Transverse colon (tissue), 4 donors: ENCODE data around the gene JMJD4. TPM values are rescaled to one million over a fixed set of nuclear protein-coding genes. Genes with fewer than 3 reads are reported as not detected.
A peak's percentile ranks its signal among the peaks of the same experiment; 100 is the strongest.

Experiments used
- DNase-seq: peaks from one replicate; pipeline ENCODE4 v3.0.0-alpha.2; 2019
- H3K27ac ChIP-seq, 4 donors: fragments of 200-600 bp; sonication (generic); 2 replicates each; pipeline ENCODE4 v1.5.1; 2016 to 2018; ENCODE audit warnings: inconsistent platforms in 4 of 4
- H3K27me3 ChIP-seq: fragments of 200-600 bp; sonication (generic); 2 replicates; pipeline ENCODE4 v1.5.1; 2017; ENCODE audit warnings: inconsistent platforms
- H3K36me3 ChIP-seq, 4 donors: fragments of 200-600 bp; sonication (generic); 2 replicates each; pipeline ENCODE4 v1.5.1; 2017 to 2019; ENCODE audit warnings: inconsistent platforms in 4 of 4
- H3K4me1 ChIP-seq, 4 donors: fragments of 200-600 bp; sonication (generic); 2 replicates each; pipeline ENCODE4 v1.5.1; 2017 to 2020; ENCODE audit warnings: inconsistent platforms in 4 of 4
- H3K4me3 ChIP-seq, 4 donors: fragments of 200-600 bp; sonication (generic); 1 replicate in 1 of 4; 2 replicates in 3 of 4; pipeline versions ENCODE4 v1.5.1 to v1.6.1; 2017 to 2019; ENCODE audit warnings: inconsistent platforms in 4 of 4
- H3K9me3 ChIP-seq, 2 donors: fragments of 200-600 bp; sonication (generic); 2 replicates each; pipeline ENCODE4 v1.5.1; 2017 to 2019; ENCODE audit warnings: inconsistent platforms in 2 of 2
- CTCF ChIP-seq, 5 experiments: fragments of 200-600 bp in 3 of 5; fragments of 450-650 bp in 2 of 5; sonication (generic) in 3 of 5; IDR thresholded peaks; 1 replicate in 2 of 5; 2 replicates in 3 of 5; pipeline ENCODE4 v1.5.1; 2016 to 2017; ENCODE audit warnings: antibody characterized with exemption in 5 of 5, inconsistent platforms in 3 of 5, mild to moderate bottlenecking in 2 of 5, moderate library complexity in 1 of 5
- EP300 ChIP-seq: sonication (generic); formaldehyde crosslinking; IDR thresholded peaks from one replicate; pipeline ENCODE4 v1.6.1; 2017; ENCODE audit warnings: antibody characterized with exemption, low read depth
- POLR2A ChIP-seq: fragments of 450-650 bp; IDR thresholded peaks from one replicate; pipeline ENCODE4 v1.6.1; 2016; ENCODE audit warnings: antibody characterized with exemption, mild to moderate bottlenecking, moderate library complexity
- POLR2AphosphoS5 ChIP-seq, 3 donors: sonication (generic); formaldehyde crosslinking; IDR thresholded peaks; one replicate each; pipeline ENCODE4 v1.6.1; 2016; ENCODE audit warnings: antibody characterized with exemption in 3 of 3
- WGBS, 2 donors: methylation state at CpG; one replicate each; pipeline ENCODE4 v1.1.5; 2018; ENCODE audit warnings: low coverage in 1 of 2; 5-methylcytosine and 5-hydroxymethylcytosine counted together
- in situ Hi-C, 4 donors: fragments of 200-750 bp; cut with MboI; loops; one replicate each; pipeline versions ENCODE4 v1.15.0 to v1.15.1; 2017; ENCODE audit warnings: low sequenced_read_pairs in 3 of 4, low pct_ligation_motif_present in 1 of 4, low pct_unique_long_range_greater_than_20kb in 1 of 4
- intact Hi-C: fragments of 100-400 bp; cut with DNase I; formaldehyde crosslinking; loops from one replicate; pipeline ENCODE4 v1.15.1; 2023; ENCODE audit warnings: low total_unique reads
- total RNA-seq, 4 donors: library from RNA; depleted of rRNA; stranded (reverse); fragments of >200 nt; gene quantifications; one replicate each; pipeline ENCODE4 v1.1.0, GENCODE V29; 2016

Gene JMJD4
- total RNA-seq, 4 donors from 2014 or later = 6.8 to 52.7 (median 19.8) TPM

- Histone ChIP-seq H3K4me1 (peaks cover 16 to 45% (median 21%) of the 10 kb centered on the region in 4 donors), H3K36me3 (no peaks in the 10 kb centered on the region), H3K27ac (peak overlapping the region; percentile 27 to 78 (median 47)), H3K4me3 (no peak overlapping the region), H3K27me3 (no peaks in the 10 kb centered on the region), H3K9me3 (no peaks in the 10 kb centered on the region)
- no peak for TF ChIP-seq POLR2A
- TF ChIP-seq EP300 = no peak
- TF ChIP-seq POLR2AphosphoS5 (IDR thresholded peaks at IDR 0.05) = peak; percentile 16 to 32 (median 24)
- in situ Hi-C loops = loop anchor here in 1 of 4 donors (25.0 kb wide), 1 partner anchor 183 kb away; the partner anchor contains the start of gene WNT9A
- intact Hi-C loops = no loop called here
- WGBS, 2 donors = 52 to 60% methylated on average over 2 to 7 of the region's 7 CpGs
- peak; percentile 26 for DNase-seq
These were observed 19.1 kb upstream of the JMJD4 start for GRCh38 chr1:227753999-227754711.

DNA sequence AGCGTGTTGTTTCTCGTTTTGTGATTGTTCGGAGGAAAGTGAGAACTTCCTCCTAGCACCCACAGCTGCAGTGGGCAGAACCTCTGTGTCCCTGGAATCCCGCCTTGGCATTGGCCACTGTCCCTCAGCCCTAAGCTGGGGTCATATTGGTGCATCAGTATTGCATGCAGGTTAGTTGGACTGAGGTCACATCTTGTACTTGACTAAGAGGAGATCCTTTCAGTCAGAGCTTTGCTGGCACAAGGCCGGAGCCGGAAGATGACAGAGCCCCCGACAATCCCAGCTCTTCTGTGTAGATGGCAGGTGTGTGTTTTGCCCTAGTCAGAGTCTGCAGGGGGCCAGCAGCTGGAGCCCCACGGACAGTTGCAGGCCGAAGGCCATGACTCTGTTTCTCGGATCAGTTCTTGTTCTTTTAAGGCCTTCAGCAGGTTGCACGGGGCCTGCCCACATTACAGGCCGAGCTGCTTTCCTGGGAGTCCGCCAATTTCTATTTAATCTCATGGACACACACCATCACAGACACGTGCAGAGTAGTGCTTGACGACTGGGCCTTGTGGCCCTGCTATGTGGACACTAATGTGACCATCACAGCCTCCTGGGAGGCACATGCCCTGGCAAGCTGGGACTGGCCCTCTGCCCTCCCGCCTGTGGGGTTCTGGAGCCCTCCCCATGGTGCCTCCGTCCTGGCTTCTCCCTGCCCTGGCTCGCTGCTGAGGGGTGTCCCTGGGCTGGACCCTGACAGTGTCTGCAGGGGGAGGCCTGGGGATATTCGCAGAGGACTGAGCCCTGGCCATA is 15.0 kb upstream of the JMJD4 start:
- peak overlapping the region; percentile 48 to 90 (median 68) for H3K27ac ChIP-seq
- H3K4me1 ChIP-seq = peaks cover 23 to 46% (median 27%) of the 10 kb centered on the region in 4 donors
- intact Hi-C loops = no loop called here
- TF ChIP-seq EP300 (no peak), CTCF (IDR thresholded peaks at IDR 0.05) (no peak), POLR2A (no peak), POLR2AphosphoS5 (IDR thresholded peaks at IDR 0.05) (no peak)
- H3K36me3 ChIP-seq = no peaks in the 10 kb centered on the region
- DNase-seq = no peak
- H3K27me3 ChIP-seq = no peaks in the 10 kb centered on the region
- 80 to 93% methylated on average over 3 to 17 of the region's 19 CpGs for WGBS, 2 donors
- H3K9me3 ChIP-seq = no peaks in the 10 kb centered on the region
- H3K4me3 ChIP-seq = no peak overlapping the region
- in situ Hi-C loops = loop anchor here in 1 of 4 donors (25.0 kb wide), 1 partner anchor 187 kb away; the partner anchor contains the start of gene WNT9A

DNA sequence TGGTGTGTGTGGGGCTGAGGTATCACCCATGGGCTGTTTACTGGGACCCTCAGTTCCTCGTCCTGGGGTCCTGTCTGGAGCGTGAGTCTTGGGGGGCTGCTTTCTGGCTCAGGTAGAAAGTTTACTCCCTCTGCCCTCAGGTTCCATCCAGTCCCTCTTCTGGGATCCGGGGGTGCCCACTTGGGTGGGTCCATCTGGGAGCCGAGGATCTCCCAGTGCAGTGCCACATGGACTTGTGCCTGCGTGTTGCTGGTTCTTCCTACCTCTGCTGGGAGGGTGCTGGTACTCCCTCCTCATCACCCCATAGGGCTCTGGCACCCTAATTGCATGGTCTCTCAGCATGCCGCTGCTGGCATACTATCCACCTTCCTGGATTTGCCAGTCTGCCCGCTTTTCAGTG is 14.1 kb upstream of the JMJD4 start:
- Histone ChIP-seq H3K27ac (peak overlapping the region; percentile 48 to 90 (median 68)), H3K36me3 (no peaks in the 10 kb centered on the region), H3K4me1 (peaks cover 20 to 46% (median 29%) of the 10 kb centered on the region in 4 donors), H3K9me3 (no peaks in the 10 kb centered on the region), H3K27me3 (no peaks in the 10 kb centered on the region), H3K4me3 (no peak overlapping the region)
- no peak for DNase-seq
- in situ Hi-C loops (no loop called here), intact Hi-C loops (no loop called here)
- no peak for TF ChIP-seq CTCF (IDR thresholded peaks at IDR 0.05)
- TF ChIP-seq POLR2AphosphoS5 (IDR thresholded peaks at IDR 0.05) = no peak
- TF ChIP-seq EP300 = no peak
- TF ChIP-seq POLR2A = no peak
- WGBS, 2 donors = 86% methylated on average over 7 of the region's 7 CpGs; no CpG with 5 or more reads in 1 of the 2 donors

DNA sequence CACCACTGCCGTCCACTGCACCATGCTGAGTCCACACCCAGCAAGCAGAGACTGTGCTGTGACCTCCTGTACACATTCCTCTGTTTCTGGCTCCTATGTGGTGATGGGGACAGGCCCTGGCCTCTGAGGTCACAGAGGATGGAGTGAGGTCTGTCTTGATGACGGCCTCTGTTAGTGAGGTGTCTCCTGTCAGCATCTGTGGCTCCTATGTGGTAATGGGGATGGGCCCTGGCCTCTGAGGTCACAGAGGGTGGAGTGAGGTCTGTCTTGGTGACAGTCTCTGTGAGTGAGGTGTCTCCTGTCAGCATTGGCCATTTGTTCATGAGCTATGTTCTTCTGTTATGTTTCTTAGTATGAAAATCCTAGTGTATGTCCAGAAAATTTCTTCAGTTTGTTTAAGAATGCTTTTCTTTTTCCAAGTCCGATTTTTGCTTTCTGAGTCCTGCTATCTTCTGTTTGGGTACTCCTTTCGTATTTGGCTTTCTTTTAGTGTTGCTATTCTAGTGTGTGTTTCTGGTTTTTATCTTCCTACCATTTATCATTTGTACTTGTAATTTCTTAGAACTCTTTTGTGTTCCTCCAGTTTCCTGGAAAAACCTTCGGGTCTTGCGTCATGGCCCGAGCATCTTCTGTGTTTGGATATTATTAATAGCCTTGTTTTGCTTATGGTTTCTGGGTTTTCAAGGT is 13.5 kb upstream of the JMJD4 start:
- TF ChIP-seq EP300 = peak; percentile 91
- no peak for TF ChIP-seq POLR2A
- TF ChIP-seq CTCF (IDR thresholded peaks at IDR 0.05) = no peak
- TF ChIP-seq POLR2AphosphoS5 (IDR thresholded peaks at IDR 0.05) = peak; percentile 46 to 77 (median 62)
- DNase-seq = peak; percentile 37
- Histone ChIP-seq H3K36me3 (no peaks in the 10 kb centered on the region), H3K9me3 (no peaks in the 10 kb centered on the region), H3K27me3 (no peaks in the 10 kb centered on the region), H3K4me3 (no peak overlapping the region), H3K27ac (peak overlapping the region; percentile 60 to 90 (median 70)), H3K4me1 (peaks cover 15 to 40% (median 23%) of the 10 kb centered on the region in 4 donors)
- 30 to 52% methylated on average over 5 to 7 of the region's 7 CpGs for WGBS, 2 donors
- intact Hi-C loops (no loop called here), in situ Hi-C loops (no loop called here)
